Endothelial cell of umbilical vein (primary cell): ENCODE measurements around the gene MAP1S. TPM values are rescaled to one million over a fixed set of nuclear protein-coding genes. Genes with fewer than 3 reads are reported as not detected.

ENCODE experiments used
- BruUV-seq: library from RNA; stranded (reverse); fragments of 400-500 nt; replicated peaks from 2 replicates; lab custom pipeline; 2021; lab: Mats Ljungman, UMichigan
- CTCF ChIA-PET: fragments of 300-600, 350-600 bp; sonication (Branson Sonifier 250); formaldehyde crosslinking; loops from one replicate; lab custom pipeline; 2021; ENCODE audit warnings: antibody characterized with exemption, inconsistent platforms; lab: Charles Lee
- POLR2A ChIA-PET: fragments of 300-600, 350-600 bp; sonication (Branson Sonifier 250); formaldehyde crosslinking; loops from one replicate; lab custom pipeline; 2021; ENCODE audit warnings: antibody characterized with exemption, inconsistent platforms; lab: Charles Lee
- DNase-seq: peaks from one replicate; pipeline ENCODE4 v3.0.0-alpha.2; 2011; ENCODE audit warnings: low read depth, low spot score
- FAIRE-seq: peaks from 2 replicates; lab custom pipeline; 2011; peaks lifted over from hg19 to GRCh38; lab: Jason Lieb, UNC
- H2AFZ ChIP-seq: 2 replicates; pipeline ENCODE4 v1.6.0; 2012; ENCODE audit warnings: low read depth, low read length, control low read depth, inconsistent platforms
- H3K27ac ChIP-seq: 2 replicates; pipeline ENCODE4 v1.5.1; 2011; ENCODE audit warnings: low read depth, mild to moderate bottlenecking, control low read depth, low read length, moderate library complexity; ENCODE audit not compliant: insufficient read depth
- H3K27me3 ChIP-seq, 2 experiments: 2 replicates each; pipeline versions ENCODE4 v1.6.0 to v1.6.1; 2011; ENCODE audit warnings: low read length in 2 of 2, mixed read lengths in 1 of 2; ENCODE audit not compliant: control insufficient read depth in 2 of 2, insufficient read depth in 2 of 2
- H3K36me3 ChIP-seq, 2 experiments: 2 replicates in 1 of 2; 3 replicates in 1 of 2; pipeline ENCODE4 v1.5.1; 2011; ENCODE audit warnings: low read length in 2 of 2, mild to moderate bottlenecking in 1 of 2, moderate library complexity in 1 of 2; ENCODE audit not compliant: control insufficient read depth in 2 of 2, insufficient read depth in 2 of 2; ENCODE audit errors: extremely low read depth in 1 of 2
- H3K4me1 ChIP-seq: 3 replicates; pipeline ENCODE4 v1.5.1; 2011; ENCODE audit warnings: mild to moderate bottlenecking, low read length; ENCODE audit not compliant: control insufficient read depth, insufficient read depth; ENCODE audit errors: extremely low read depth
- H3K4me2 ChIP-seq: 2 replicates; pipeline ENCODE4 v1.6.1; 2011; ENCODE audit warnings: low read length, control low read depth, mixed read lengths; ENCODE audit not compliant: insufficient read depth
- H3K4me3 ChIP-seq, 3 experiments: fragments of 200-600 bp in 1 of 3; sonication (generic), shearing (Covaris generic) in 1 of 3; replicated peaks in 1 of 3; 2 replicates each; pipeline ENCODE4 v1.5.1; 2011 to 2016; ENCODE audit warnings: control low read depth in 3 of 3, low read length in 3 of 3, mild to moderate bottlenecking in 2 of 3, inconsistent platforms in 1 of 3, low read depth in 1 of 3, moderate library complexity in 1 of 3; ENCODE audit not compliant: insufficient read depth in 1 of 3
- H3K79me2 ChIP-seq: 2 replicates; pipeline ENCODE4 v1.6.0; 2012; ENCODE audit warnings: low read length, inconsistent platforms; ENCODE audit not compliant: control insufficient read depth, insufficient read depth
- H3K9ac ChIP-seq: replicated peaks from 2 replicates; pipeline ENCODE3; 2011; ENCODE audit warnings: low read length, control low read depth; ENCODE audit not compliant: insufficient read depth; ENCODE audit errors: extremely low read depth
- H3K9me1 ChIP-seq: replicated peaks from 3 replicates; pipeline ENCODE4 v1.6.0; 2011; ENCODE audit warnings: mild to moderate bottlenecking, low read length; ENCODE audit not compliant: control insufficient read depth, insufficient read depth; ENCODE audit errors: extremely low read depth
- H3K9me3 ChIP-seq: replicated peaks from 2 replicates; pipeline ENCODE4 v1.5.1; 2012; ENCODE audit warnings: low read length, inconsistent platforms; ENCODE audit not compliant: control insufficient read depth, insufficient read depth
- H4K20me1 ChIP-seq: replicated peaks from 2 replicates; pipeline ENCODE3; 2011; ENCODE audit warnings: mild to moderate bottlenecking, low read length; ENCODE audit not compliant: control insufficient read depth, insufficient read depth; ENCODE audit errors: extremely low read depth
- FOS ChIP-seq: IDR thresholded peaks from 2 replicates; pipeline ENCODE4 v1.6.1; 2011; ENCODE audit warnings: mild to moderate bottlenecking, low read length, moderate library complexity, borderline replicate concordance; ENCODE audit not compliant: insufficient read depth
- GATA2 ChIP-seq: IDR thresholded peaks from 2 replicates; pipeline ENCODE4 v1.7.0; 2011; ENCODE audit warnings: low read depth, mild to moderate bottlenecking, moderate library complexity, mixed read lengths, low read length; ENCODE audit not compliant: insufficient read length, insufficient read depth
- MYC ChIP-seq: IDR thresholded peaks from one replicate; pipeline ENCODE4 v1.6.1; 2011; ENCODE audit warnings: mild to moderate bottlenecking, low read depth, low read length
- POLR2A ChIP-seq: IDR thresholded peaks from 2 replicates; pipeline ENCODE4 v1.6.1; 2012; ENCODE audit warnings: low read depth, mild to moderate bottlenecking, control low read depth, low read length
- dilution Hi-C: fragments of 300-500 bp; cut with MboI; formaldehyde crosslinking; loops from one replicate; pipeline ENCODE4 v1.15.0; 2019; ENCODE audit warnings: low sequenced_read_pairs; ENCODE audit not compliant: extremely low pct_ligation_motif_present
- intact Hi-C: fragments of 100-400 bp; cut with micrococcal nuclease; formaldehyde crosslinking; loops from one replicate; pipeline ENCODE4 v1.10.0; 2022
- polyA plus RNA-seq, 4 experiments: library from polyadenylated mRNA; depleted of rRNA in 3 of 4; stranded (reverse) in 3 of 4; unstranded in 1 of 4; fragments of >200 nt; gene quantifications; 2 replicates each; pipeline versions ENCODE4 v1.2.1 to v1.2.3, GENCODE V29; 2011 to 2012; ENCODE audit warnings: missing spikeins in 1 of 4
- total RNA-seq: library from RNA; stranded (reverse); gene quantifications from 2 replicates; pipeline ENCODE4 v1.2.3, GENCODE V29; 2021
- TF ChIP-seq, protein P1 (sequence below), 2 donors: IDR thresholded peaks; 1 replicate in 1 of 2; 2 replicates in 1 of 2; pipeline ENCODE4 v1.5.1; 2011; ENCODE audit warnings: low read length in 2 of 2, mild to moderate bottlenecking in 2 of 2, moderate library complexity in 2 of 2, control low read depth in 1 of 2, inconsistent platforms in 1 of 2, low read depth in 1 of 2; ENCODE audit not compliant: insufficient read depth in 1 of 2; ENCODE audit errors: extremely low read depth in 1 of 2

MAP1S gene
- total and polyA plus RNA-seq, 2 donors (not counting 3 experiments of a cell fraction or from before 2014, with no cell fraction given) = 94.8 to 143 TPM

DNA sequence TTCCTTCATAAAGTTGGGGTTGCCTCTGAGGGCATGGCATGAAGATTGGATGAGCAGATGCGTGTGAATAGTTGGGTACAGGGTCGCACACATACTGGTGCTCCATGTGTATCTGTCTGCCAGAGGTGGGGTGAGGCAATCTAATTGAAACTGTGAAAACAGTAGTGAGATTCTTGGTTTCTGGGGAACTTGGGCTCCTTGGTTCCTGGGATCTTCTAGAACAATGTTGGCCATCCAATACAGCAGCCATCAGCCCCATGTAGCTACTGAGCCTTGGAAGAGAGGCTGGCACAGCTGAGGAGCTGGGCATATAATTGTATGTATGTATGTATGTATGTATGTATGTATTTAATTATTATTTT lies 32.6 kb downstream of the MAP1S start:
- no peaks in the 10 kb centered on the region for H4K20me1 ChIP-seq
- peaks cover 4% of the 10 kb centered on the region for H3K4me1 ChIP-seq
- H3K27me3 ChIP-seq = peaks cover 0 to 2% of the 10 kb centered on the region in 2 experiments
- FAIRE-seq (no peak), DNase-seq (no peak)
- TF ChIP-seq POLR2A (no peak), FOS (no peak), MYC (no peak), GATA2 (no peak)
- TF ChIP-seq, protein P1, sequence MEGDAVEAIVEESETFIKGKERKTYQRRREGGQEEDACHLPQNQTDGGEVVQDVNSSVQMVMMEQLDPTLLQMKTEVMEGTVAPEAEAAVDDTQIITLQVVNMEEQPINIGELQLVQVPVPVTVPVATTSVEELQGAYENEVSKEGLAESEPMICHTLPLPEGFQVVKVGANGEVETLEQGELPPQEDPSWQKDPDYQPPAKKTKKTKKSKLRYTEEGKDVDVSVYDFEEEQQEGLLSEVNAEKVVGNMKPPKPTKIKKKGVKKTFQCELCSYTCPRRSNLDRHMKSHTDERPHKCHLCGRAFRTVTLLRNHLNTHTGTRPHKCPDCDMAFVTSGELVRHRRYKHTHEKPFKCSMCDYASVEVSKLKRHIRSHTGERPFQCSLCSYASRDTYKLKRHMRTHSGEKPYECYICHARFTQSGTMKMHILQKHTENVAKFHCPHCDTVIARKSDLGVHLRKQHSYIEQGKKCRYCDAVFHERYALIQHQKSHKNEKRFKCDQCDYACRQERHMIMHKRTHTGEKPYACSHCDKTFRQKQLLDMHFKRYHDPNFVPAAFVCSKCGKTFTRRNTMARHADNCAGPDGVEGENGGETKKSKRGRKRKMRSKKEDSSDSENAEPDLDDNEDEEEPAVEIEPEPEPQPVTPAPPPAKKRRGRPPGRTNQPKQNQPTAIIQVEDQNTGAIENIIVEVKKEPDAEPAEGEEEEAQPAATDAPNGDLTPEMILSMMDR (IDR thresholded peaks at IDR 0.05; ENCODE audit: extremely low read depth in 1 of 2, insufficient read depth in 1 of 2, low read depth in 1 of 2, low read length in 2 of 2) = no peak
- H3K9ac ChIP-seq = no peak overlapping the region
- no peak overlapping the region for H3K27ac ChIP-seq
- CTCF ChIA-PET = interaction anchor here (1.2 kb wide), 2 partner anchors 14 to 100 kb away, joined by 3 to 4 read pairs; no protein-coding TSS in a partner anchor
- dilution Hi-C loops = no loop called here
- no peak overlapping the region for H3K4me2 ChIP-seq
- BruUV-seq = no TSS peak
- no peaks in the 10 kb centered on the region for H3K36me3 ChIP-seq
- H3K4me3 ChIP-seq = no peak overlapping the region
- no peaks in the 10 kb centered on the region for H3K9me3 ChIP-seq
- intact Hi-C loops = no loop called here
- POLR2A ChIA-PET = no interaction called here
- no peak overlapping the region for H2AFZ ChIP-seq
- no peaks in the 10 kb centered on the region for H3K9me1 ChIP-seq
- H3K79me2 ChIP-seq = no peaks in the 10 kb centered on the region
